Sigmoid colon (tissue), 4 donors: ENCODE results near the gene DIP2C.

Experiments
- EP300 ChIP-seq, 4 donors: sonication (generic); formaldehyde crosslinking; IDR thresholded peaks; one replicate each; pipeline ENCODE4 v1.6.1; 2017; ENCODE audit warnings: antibody characterized with exemption in 4 of 4
- POLR2A ChIP-seq, 2 donors: fragments of 450-650 bp; IDR thresholded peaks; one replicate each; pipeline ENCODE4 v1.6.1; 2016; ENCODE audit warnings: antibody characterized with exemption in 2 of 2, mild to moderate bottlenecking in 2 of 2, moderate library complexity in 2 of 2
- POLR2AphosphoS5 ChIP-seq, 4 donors: sonication (generic); formaldehyde crosslinking; IDR thresholded peaks; one replicate each; pipeline ENCODE4 v1.6.1; 2017; ENCODE audit warnings: antibody characterized with exemption in 4 of 4
- TF ChIP-seq, protein P1 (sequence below), 4 experiments: fragments of 450-650 bp in 3 of 4; fragments of 200-600 bp in 1 of 4; IDR thresholded peaks; one replicate each; pipeline ENCODE4 v1.5.1; 2016 to 2019; ENCODE audit warnings: antibody characterized with exemption in 4 of 4, mild to moderate bottlenecking in 3 of 4, moderate library complexity in 2 of 4

DNA sequence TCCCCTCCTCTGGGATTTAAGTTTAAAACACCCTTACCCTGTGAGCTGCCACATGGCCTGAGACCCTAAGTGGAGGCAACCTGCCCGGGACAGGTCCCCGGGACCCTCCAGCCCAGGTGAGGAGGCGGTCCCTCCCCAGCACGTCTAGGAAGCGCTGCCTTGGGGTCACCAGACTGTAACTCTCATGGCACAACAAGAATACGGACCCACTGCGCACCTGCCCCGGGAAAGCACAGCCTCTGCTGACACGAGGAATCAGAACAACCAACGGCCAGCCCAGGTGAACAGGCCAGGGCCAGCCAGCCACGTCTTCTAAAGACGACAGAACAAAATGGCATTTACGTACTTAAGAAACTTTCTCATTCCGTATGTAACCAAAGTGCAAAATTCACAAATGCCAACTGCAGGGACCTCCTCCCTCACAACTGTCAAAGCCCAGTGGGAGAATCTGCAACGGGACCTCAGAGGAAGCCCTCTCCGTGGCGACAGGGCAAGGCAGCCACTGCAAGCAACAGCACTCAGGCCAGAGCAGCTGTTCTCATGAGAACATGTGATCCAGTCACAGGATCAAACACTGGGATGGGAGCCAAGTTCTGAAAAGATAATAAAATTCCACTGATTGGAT, 208.4 kb downstream of the DIP2C start:
- TF ChIP-seq, protein P1, sequence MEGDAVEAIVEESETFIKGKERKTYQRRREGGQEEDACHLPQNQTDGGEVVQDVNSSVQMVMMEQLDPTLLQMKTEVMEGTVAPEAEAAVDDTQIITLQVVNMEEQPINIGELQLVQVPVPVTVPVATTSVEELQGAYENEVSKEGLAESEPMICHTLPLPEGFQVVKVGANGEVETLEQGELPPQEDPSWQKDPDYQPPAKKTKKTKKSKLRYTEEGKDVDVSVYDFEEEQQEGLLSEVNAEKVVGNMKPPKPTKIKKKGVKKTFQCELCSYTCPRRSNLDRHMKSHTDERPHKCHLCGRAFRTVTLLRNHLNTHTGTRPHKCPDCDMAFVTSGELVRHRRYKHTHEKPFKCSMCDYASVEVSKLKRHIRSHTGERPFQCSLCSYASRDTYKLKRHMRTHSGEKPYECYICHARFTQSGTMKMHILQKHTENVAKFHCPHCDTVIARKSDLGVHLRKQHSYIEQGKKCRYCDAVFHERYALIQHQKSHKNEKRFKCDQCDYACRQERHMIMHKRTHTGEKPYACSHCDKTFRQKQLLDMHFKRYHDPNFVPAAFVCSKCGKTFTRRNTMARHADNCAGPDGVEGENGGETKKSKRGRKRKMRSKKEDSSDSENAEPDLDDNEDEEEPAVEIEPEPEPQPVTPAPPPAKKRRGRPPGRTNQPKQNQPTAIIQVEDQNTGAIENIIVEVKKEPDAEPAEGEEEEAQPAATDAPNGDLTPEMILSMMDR (IDR thresholded peaks at IDR 0.05), result no peak
- TF ChIP-seq POLR2A (IDR thresholded peaks at IDR 0.05), result no peak
- TF ChIP-seq POLR2AphosphoS5 (IDR thresholded peaks at IDR 0.05), result peak in 1 of 4 donors; percentile 34
- TF ChIP-seq EP300 (IDR thresholded peaks at IDR 0.05), result no peak
